A549 treated with AZD9567 at 1 μM for 4 hours (cell line): Measurements from ENCODE around the gene PEX6. TPM values are rescaled to one million over a fixed set of nuclear protein-coding genes. Genes with fewer than 3 reads are reported as not detected.

Source experiments
- total RNA-seq: library from RNA; stranded (reverse); fragments of 200-300 nt; extraction: Qiagen RNA extraction; gene quantifications from 5 replicates; pipeline ENCODE4 v1.2.3, GENCODE V29; 2022; ENCODE audit not compliant: insufficient read depth

PEX6 gene, protein sequence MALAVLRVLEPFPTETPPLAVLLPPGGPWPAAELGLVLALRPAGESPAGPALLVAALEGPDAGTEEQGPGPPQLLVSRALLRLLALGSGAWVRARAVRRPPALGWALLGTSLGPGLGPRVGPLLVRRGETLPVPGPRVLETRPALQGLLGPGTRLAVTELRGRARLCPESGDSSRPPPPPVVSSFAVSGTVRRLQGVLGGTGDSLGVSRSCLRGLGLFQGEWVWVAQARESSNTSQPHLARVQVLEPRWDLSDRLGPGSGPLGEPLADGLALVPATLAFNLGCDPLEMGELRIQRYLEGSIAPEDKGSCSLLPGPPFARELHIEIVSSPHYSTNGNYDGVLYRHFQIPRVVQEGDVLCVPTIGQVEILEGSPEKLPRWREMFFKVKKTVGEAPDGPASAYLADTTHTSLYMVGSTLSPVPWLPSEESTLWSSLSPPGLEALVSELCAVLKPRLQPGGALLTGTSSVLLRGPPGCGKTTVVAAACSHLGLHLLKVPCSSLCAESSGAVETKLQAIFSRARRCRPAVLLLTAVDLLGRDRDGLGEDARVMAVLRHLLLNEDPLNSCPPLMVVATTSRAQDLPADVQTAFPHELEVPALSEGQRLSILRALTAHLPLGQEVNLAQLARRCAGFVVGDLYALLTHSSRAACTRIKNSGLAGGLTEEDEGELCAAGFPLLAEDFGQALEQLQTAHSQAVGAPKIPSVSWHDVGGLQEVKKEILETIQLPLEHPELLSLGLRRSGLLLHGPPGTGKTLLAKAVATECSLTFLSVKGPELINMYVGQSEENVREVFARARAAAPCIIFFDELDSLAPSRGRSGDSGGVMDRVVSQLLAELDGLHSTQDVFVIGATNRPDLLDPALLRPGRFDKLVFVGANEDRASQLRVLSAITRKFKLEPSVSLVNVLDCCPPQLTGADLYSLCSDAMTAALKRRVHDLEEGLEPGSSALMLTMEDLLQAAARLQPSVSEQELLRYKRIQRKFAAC
- total RNA-seq: 6.8 to 9.0 TPM (median 8.8 TPM) in 5 replicates

DNA sequence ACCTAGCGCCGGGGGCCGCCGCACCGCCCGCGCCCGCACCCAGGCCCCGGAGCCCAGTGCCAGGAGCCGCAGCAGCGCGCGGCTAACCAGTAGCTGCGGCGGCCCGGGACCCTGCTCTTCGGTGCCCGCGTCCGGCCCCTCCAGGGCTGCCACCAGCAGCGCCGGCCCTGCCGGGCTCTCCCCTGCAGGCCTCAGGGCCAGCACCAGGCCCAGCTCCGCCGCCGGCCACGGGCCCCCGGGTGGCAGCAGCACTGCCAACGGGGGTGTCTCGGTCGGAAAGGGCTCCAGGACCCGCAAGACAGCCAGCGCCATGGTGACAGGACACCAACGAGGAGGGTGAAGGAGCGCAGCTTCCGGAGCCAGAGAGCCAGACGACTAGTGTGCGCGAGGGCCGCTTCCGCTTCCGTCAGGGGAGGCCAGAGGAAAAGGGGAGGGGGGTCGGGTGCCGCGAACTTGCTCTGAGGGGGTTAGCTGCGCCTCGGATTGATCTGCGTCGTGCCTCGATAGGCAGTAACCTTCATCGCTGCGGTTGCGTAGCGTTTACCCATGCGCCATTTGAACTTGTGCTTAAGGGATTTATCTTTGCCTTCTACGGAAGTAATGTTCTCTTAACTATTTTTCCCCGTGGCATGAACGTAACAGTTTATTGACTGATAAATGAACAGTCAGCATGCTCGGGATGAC is at the start of gene PEX6:
PEX6 (minus strand) TSS at position 343 of the 684 bp plus-strand sequence; CDS start at position 312, 31 bp downstream.

DNA sequence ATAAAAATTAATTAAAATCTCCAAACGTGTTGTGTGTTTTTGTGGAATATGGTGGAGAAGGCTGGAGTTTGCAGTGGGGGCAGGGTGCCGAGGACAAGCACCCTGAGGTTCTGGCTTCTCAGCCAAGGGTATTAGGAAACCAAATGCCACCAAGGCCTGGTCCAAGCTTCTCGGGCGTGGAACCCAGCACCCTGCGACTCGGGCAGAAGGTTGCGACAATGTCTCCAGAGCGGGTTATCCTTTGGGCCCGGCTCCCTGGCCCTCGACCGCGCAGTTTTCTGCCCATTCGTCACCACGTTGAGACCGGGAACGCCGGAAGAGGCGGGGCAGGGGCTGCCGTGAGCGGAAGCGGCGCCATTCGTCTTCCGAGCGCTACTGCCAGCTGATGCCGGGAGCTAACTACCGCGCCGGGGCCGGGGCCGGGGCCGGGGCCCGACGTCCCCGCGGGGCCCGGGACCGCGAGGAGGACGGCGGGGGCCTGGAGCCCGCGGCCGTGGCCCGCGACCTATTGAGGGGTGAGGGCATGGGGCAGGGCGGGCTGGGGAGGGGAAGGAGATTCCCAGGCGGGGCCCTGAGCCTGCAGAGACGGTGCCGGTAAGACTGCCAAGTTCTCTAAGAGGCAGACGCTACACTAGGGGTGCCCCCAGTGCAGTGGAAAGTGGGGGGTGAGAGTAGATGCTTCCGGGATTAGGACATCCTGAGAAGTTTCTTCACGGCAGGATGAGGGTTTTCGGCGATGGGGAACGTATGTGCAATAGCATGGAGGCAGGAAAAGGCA is 42.5 kb upstream of the PEX6 start, which contains the start of gene RRP36:
RRP36 (plus strand) TSS at position 354 of the 778 bp plus-strand sequence; CDS start at position 386, 32 bp downstream.

DNA sequence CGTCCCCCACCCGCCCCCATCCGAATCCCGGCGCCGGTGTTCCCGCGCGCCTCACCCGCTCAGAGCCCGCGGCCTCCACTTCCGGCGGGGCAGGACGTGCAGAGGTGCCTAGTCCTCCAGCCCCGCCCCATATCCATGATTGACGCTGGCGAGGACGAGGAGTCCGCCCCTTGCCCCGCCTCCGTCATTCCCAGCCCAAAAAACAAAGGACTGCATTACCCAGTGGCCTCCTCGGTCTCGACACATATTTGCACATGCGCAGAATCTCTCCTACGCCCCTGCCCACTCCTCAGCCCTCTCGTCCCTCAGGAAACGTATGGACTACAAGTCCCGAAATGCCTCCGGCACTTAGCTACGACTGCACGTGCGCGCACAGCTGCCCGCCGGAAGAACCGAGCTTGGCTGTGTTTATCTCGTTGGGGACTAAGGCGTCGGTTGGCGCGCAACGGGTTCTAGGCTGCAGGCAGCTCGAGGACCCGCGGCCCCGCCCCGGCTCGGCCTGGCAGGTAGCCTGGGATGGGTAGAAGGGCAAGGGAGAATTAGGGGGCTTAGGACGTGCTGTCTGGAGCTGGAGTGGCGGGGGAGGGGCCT is 35.0 kb upstream of the PEX6 start, which contains the start of the genes KLHDC3 and MEA1:
KLHDC3 (plus strand) TSS at position 407 of the 591 bp plus-strand sequence. CDS start 2,944 bp downstream, outside the sequence.
MEA1 (minus strand) TSS at position 104 of the 591 bp plus-strand sequence. CDS start 133 bp downstream, outside the sequence.

DNA sequence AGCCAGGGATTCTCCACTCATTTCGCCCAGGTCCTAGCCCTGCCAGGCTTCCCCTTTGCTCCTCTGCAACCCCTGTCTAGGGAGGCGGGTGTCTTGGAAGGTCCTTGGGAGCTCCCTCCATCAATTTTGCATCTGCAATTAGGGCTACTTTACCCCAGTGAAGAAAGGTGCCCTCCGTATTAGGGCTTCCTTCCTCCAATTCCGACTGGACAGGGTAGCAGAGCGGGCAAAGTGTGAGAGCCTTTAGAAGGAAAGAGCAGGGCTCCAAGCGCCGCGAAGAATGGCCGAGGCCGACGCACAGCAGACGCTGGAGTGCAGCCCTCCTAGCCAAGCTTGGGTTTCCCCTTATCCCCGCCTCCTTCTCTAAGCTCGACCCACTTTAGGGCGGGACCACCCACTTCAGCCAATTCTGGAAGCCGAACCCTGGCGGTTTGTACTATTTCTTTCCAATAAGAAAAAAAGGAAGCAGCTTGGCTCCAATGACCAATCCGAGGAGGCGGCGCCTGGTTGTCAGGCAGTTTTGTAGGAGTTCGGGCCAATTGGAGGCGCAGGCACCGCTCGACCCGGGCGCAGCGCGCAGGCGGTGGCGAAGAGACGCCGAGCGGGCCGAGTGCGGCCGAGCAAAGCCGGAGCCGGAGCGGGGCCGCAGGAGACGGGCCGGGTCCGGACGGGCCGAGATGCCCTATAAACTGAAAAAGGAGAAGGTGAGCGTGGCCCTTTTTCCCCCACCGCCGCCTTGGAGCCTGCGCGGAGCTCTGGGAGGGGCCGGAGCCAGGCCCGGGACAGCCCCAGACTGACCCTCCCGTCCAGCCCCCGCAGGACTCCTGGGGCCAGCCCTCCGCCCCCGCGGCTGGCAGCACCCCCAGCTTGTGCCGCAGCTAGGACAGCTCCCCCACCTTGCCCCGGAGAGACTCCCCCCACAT is 5.3 kb upstream of the PEX6 start, which contains the start of gene PPP2R5D:
PPP2R5D (plus strand) TSS at position 570 of the 923 bp plus-strand sequence; CDS start at position 678, 108 bp downstream.

DNA sequence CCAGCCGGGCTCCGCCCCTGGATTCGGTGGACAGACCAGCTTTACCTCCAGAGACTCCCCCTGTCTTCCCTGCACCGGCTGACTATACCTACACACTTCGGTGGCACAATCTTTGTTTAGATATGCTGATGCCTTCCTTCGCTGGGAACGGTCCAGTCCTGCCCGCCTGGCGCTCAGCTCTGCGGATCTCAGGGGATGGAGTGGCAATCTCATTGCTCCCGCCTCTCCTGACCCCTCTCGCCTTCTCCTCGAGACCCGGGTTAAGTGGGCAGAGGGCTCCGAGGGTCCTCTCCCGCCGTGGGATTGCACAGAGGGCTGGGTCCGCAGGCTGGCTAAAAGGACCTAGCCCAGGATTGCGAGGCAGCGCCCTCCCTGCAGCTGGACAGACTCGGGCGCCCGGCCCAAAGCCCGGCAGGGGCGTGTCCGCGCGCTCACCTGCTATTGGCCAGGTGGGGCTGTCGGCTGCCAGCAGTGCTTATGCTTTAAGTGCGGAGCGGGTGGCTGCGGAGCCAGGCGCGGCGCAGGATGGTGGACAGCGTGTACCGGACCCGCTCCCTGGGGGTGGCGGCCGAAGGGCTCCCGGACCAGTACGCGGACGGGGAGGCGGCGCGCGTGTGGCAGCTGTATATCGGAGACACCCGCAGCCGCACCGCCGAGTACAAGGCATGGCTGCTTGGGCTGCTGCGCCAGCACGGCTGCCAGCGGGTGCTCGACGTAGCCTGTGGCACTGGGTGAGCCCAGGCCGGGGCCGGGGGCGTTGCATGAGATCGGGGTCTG is 18.6 kb downstream of the PEX6 start, which contains the start of gene GNMT:
GNMT (plus strand) TSS at position 512 of the 777 bp plus-strand sequence; CDS start at position 526, 14 bp downstream.

DNA sequence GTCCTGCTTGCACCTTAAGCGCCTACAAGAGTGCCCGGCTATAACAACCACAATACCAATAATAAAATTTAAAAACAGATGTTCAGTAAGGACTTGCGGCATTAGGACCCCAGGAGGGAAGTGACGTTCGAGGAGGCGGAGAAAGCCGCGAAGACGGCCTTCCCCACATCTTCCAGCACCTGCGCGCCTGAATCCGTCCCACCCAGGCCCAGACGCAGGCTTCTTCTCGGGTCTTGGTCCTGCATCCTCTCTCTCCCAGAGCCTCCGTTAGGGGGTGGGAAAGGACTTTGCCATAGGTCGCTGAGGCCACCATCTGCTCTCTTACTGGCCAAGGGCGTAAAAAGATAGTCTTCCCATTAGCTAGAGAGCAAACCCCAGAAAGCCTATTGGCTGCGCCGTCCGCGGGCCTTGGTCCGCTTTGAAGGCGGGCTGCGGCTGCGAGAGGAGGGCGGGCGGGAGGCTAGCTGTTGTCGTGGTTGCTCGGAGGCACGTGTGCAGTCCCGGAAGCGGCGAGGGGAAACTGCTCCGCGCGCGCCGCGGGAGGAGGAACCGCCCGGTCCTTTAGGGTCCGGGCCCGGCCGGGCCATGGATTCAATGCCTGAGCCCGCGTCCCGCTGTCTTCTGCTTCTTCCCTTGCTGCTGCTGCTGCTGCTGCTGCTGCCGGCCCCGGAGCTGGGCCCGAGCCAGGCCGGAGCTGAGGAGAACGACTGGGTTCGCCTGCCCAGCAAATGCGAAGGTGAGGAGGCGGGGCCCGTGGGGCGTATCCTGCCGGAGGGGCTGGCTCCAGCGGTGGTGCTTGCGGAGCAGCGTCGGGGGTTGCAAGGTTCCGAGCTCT is 49.8 kb downstream of the PEX6 start, which contains the start of gene CNPY3:
CNPY3 (plus strand) TSS at position 495 of the 835 bp plus-strand sequence; CDS start at position 586, 91 bp downstream.

DNA sequence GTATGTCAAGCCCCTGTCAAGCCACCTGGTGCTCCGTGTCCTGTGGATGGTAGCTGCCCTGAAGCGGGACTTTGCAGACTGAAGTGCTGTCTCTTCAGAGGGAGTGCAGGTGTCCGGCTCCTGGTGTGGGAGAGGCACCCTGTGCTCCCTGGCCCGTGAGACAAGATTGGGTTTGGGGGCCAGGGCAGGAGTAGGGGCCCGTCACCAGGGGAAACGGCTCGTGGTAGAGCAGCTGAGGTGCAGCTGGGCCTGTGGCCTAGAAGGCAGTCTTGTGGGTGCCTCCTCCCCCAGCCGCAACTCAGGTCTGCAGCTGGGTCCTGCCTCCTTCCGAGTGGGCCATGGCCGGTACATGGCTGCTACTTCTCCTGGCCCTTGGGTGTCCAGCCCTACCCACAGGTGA is 63.2 kb downstream of the PEX6 start, which contains the start of gene PTCRA:
PTCRA (plus strand) TSS at position 322 of the 400 bp plus-strand sequence; CDS start at position 339, 17 bp downstream.

Other genes with a start within 250 kb of the PEX6 start
- 16.5 to 18.4 TPM (median 17.0 TPM) in 5 replicates for gene TBCC, start 233.1 kb downstream of the PEX6 start, total RNA-seq
- gene BICRAL, start 197.1 kb downstream of the PEX6 start, total RNA-seq: 2.1 to 3.4 TPM (median 2.6 TPM) in 5 replicates
- gene RPL7L1, start 99.6 kb downstream of the PEX6 start, total RNA-seq: 63.2 to 88.2 TPM (median 65.6 TPM) in 5 replicates
- gene PTCRA, start 63.1 kb downstream of the PEX6 start, total RNA-seq: not detected in 5 replicates
- gene CNPY3, start 49.7 kb downstream of the PEX6 start, total RNA-seq: 30.9 to 44.1 TPM (median 40.6 TPM) in 5 replicates
- 0.13 to 0.22 TPM (median 0.16 TPM) in 4 of 5 replicates, not detected in the other for gene GNMT, start 18.4 kb downstream of the PEX6 start, total RNA-seq
- gene PPP2R5D, start 5.4 kb upstream of the PEX6 start, total RNA-seq: 24.4 to 30.2 TPM (median 25.9 TPM) in 5 replicates
- 84.2 to 98.3 TPM (median 93.7 TPM) in 5 replicates for gene MEA1, start 34.8 kb upstream of the PEX6 start, total RNA-seq
- gene KLHDC3, start 35.1 kb upstream of the PEX6 start, total RNA-seq: 26.1 to 33.2 TPM (median 28.5 TPM) in 5 replicates
- gene RRP36, start 42.4 kb upstream of the PEX6 start, total RNA-seq: 67.4 to 78.5 TPM (median 71.4 TPM) in 5 replicates
- gene CUL7, start 74.7 kb upstream of the PEX6 start, total RNA-seq: 5.6 to 8.5 TPM (median 7.8 TPM) in 5 replicates
- 60.2 to 69.4 TPM (median 62.1 TPM) in 5 replicates for gene MRPL2, start 80.3 kb upstream of the PEX6 start, total RNA-seq
- 4.8 to 7.7 TPM (median 6.4 TPM) in 5 replicates for gene KLC4, start 80.5 kb upstream of the PEX6 start, total RNA-seq
- gene PTK7, start 97.1 kb upstream of the PEX6 start, total RNA-seq: 4.4 to 12.7 TPM (median 5.0 TPM) in 5 replicates
- gene SRF, start 192.1 kb upstream of the PEX6 start, total RNA-seq: 13.9 to 16.8 TPM (median 16.4 TPM) in 5 replicates
- gene CUL9, start 203.0 kb upstream of the PEX6 start, total RNA-seq: 6.1 to 9.7 TPM (median 9.2 TPM) in 5 replicates